ENCODE data around the gene GABRB2. TPM values are rescaled to one million over a fixed set of nuclear protein-coding genes. Genes with fewer than 3 reads are reported as not detected.
A peak's percentile ranks its signal among the peaks of the same experiment; 100 is the strongest.

GABRB2 gene
- total and polyA plus RNA-seq, 12 donors, result under 0.01 to 0.42 (median 0.18) TPM; not detected in 2

DNA sequence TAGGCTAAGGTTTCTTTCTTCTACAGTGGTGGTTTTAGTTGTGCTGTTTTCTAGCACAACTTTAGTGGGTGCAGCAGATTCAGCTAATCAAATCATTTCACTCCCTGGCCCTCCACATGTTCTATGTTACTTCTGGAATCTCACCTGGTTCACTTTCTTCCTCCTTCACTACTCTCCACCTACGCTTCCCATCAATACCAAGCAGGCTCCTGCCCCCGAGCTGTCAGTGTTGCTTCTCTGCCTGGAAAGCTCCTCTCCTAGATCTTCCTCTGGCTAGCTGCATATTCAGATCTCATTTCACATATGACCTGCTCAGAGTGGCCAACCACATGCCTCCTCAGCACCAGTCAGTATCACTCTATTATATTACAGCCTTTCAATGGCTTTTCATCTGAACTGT lies 19.6 kb upstream of the GABRB2 start:
- Histone ChIP-seq H3K4me1 (no peaks in the 10 kb centered on the region), H3K9me3 (no peaks in the 10 kb centered on the region), H3K4me3 (no peak overlapping the region), H3K36me3 (no peaks in the 10 kb centered on the region), H3K27me3 (no peaks in the 10 kb centered on the region), H3K27ac (no peak overlapping the region)
- intact Hi-C loops (cut with DNase I), result no loop called here
- TF ChIP-seq, protein P1, sequence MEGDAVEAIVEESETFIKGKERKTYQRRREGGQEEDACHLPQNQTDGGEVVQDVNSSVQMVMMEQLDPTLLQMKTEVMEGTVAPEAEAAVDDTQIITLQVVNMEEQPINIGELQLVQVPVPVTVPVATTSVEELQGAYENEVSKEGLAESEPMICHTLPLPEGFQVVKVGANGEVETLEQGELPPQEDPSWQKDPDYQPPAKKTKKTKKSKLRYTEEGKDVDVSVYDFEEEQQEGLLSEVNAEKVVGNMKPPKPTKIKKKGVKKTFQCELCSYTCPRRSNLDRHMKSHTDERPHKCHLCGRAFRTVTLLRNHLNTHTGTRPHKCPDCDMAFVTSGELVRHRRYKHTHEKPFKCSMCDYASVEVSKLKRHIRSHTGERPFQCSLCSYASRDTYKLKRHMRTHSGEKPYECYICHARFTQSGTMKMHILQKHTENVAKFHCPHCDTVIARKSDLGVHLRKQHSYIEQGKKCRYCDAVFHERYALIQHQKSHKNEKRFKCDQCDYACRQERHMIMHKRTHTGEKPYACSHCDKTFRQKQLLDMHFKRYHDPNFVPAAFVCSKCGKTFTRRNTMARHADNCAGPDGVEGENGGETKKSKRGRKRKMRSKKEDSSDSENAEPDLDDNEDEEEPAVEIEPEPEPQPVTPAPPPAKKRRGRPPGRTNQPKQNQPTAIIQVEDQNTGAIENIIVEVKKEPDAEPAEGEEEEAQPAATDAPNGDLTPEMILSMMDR (IDR thresholded peaks at IDR 0.05), result no peak
- 71 to 75% methylated on average over 2 of the region's 2 CpGs for WGBS, 2 donors
- ATAC-seq (no peak), DNase-seq (no peak)

DNA sequence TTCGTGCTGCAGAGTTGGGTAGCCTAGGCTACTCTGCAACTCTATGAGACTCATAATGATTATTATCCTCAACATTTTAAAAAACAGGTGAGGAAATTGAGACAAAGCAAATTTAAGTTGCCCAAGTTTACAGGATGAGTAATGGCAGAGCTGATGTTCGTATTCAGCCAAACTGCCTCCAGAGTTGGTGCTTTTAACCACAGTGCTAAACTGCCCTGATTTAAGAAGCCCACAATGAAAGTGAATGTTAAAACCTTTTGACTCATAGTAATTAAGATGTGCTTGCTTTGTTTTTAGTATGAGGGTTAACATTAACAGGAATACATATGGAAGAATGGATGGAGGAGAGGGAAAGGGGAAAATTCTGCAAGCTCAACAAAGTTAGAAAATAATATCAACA lies 15.9 kb upstream of the GABRB2 start:
- no peaks in the 10 kb centered on the region for H3K4me1 ChIP-seq
- no peaks in the 10 kb centered on the region for H3K27me3 ChIP-seq
- no peaks in the 10 kb centered on the region for H3K9me3 ChIP-seq
- TF ChIP-seq, protein P1 (IDR thresholded peaks at IDR 0.05), result no peak
- DNase-seq (no peak), ATAC-seq (no peak)
- intact Hi-C loops (cut with DNase I), result no loop called here
- no peak overlapping the region for H3K27ac ChIP-seq
- H3K4me3 ChIP-seq, result no peak overlapping the region
- WGBS, 2 donors, result 60 to 63% methylated on average over 2 of the region's 2 CpGs
- no peaks in the 10 kb centered on the region for H3K36me3 ChIP-seq

DNA sequence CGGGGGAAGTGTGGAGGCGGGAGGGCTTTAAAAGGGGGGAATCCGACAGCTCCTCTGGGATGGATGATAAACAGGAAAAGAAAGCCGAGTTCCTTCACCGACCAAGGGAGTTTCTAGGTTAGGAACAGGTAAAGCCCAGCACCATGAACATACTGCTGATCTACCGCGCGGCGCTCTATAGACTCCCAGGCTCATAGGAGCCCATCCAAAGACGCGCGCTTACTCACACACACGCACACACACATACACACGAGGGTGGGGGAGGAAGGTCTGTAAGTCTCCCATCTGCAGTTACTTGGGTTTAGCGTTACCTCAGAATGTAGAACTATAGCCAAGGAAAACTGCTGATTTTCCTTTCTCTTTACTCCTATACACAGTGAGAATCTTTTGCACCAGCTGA lies 2.6 kb upstream of the GABRB2 start:
- Histone ChIP-seq H3K27ac (no peak overlapping the region), H3K36me3 (no peaks in the 10 kb centered on the region), H3K27me3 (peaks cover 4 to 70% (median 56%) of the 10 kb centered on the region in 7 donors), H3K4me3 (no peak overlapping the region), H3K9me3 (no peaks in the 10 kb centered on the region), H3K4me1 (peaks cover 0 to 27% (median 16%) of the 10 kb centered on the region in 9 donors)
- no peak for ATAC-seq
- DNase-seq, result no peak
- intact Hi-C loops (cut with DNase I), result loop anchor here in 2 of 10 donors (10.0 kb wide), 2 partner anchors 1796 to 1856 kb away; no protein-coding TSS in a partner anchor
- TF ChIP-seq, protein P1 (IDR thresholded peaks at IDR 0.05), result no peak
- 2 to 3% methylated on average over 15 of the region's 15 CpGs for WGBS, 2 donors

DNA sequence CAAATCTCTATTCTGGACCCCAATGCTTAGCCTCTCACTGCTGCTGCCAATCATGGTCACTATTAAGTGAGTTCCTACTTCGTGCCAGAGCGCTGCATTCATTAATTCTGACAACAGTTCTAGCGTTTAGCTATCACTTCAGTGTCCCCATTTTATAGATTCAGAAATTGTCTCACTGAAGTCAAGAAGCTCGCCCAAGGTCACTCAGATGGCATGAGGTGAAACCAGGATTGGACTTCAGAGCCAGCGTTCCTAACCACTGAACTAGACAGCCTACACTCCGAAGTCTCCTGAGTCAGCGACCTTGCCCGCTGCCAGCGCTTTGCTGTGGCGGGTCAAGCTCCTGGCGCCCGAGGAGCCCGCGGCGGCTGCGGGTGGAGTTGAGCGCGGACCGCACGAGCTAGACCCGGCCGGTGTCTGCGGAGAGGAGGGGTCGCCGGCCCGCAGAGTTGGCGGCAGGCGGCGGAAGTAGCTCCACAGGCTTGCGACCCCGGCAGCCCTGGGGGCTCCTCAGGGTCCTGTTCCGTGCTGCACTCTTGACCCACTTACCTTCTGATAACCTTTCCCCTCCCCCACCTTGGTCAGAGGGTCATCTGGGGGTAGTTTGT lies 2.1 kb upstream of the GABRB2 start:
- peaks cover 4 to 75% (median 58%) of the 10 kb centered on the region in 7 donors for H3K27me3 ChIP-seq
- intact Hi-C loops (cut with DNase I), result loop anchor here in 2 of 10 donors (10.0 kb wide), 2 partner anchors 1796 to 1856 kb away; no protein-coding TSS in a partner anchor
- H3K27ac ChIP-seq, result no peak overlapping the region
- H3K4me1 ChIP-seq, result peaks cover 0 to 27% (median 16%) of the 10 kb centered on the region in 9 donors
- TF ChIP-seq, protein P1 (IDR thresholded peaks at IDR 0.05), result no peak
- H3K9me3 ChIP-seq, result no peaks in the 10 kb centered on the region
- 2% methylated on average over 32 of the region's 32 CpGs for WGBS, 2 donors
- no peaks in the 10 kb centered on the region for H3K36me3 ChIP-seq
- peak overlapping the region in 2 of 10 donors; percentile 2 to 43 for H3K4me3 ChIP-seq
- ATAC-seq, result no peak
- DNase-seq, result no peak

Measured in heart right ventricle (tissue), 16 donors.